ENCODE data around the gene PRR20G. TPM values are rescaled to one million over a fixed set of nuclear protein-coding genes. Genes with fewer than 3 reads are reported as not detected.

Gene PRR20G
- total and polyA plus RNA-seq, 2 experiments from 2014 or later, result not detected

DNA sequence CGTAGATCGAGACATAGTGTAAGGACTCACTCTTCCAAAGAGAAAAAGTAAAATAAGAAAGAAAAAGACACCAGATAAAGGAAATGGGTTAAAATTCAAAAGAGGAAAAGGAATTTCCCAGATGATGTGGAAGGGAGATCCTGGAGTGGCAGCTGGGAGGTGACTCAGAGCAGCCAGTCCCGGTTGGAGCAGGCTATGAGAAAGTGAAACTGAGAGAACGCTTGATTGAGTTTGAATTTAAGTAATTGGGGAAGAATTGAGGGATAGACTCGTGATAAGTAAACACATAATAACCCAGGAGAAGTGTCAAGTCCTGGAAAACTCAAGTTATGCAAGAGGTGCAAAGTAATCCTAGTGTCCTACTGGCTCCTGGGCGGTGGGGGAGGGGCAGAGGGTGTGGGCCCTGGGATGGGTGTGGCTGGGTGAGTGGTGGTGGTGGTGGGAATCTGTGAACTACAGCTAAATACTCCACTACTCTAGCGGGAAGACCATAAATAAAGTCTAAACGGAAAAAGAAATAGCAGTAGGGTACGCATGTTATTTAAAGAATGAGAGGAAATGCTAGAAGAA, 1.2 kb downstream of the PRR20G start:
- H3K36me3 ChIP-seq (ENCODE audit: low read depth), result no peaks in the 10 kb centered on the region
- peak; percentile 51 for DNase-seq
- no peaks in the 10 kb centered on the region for H3F3A ChIP-seq (ENCODE audit: insufficient read depth)
- WGBS, 2 experiments (ENCODE audit: low coverage in 1 of 2, low lambda C conversion rate in 2 of 2, missing lambda C conversion rate in 2 of 2), result 52 to 53% methylated on average over 8 to 9 of the region's 9 CpGs
- H3K9me2 ChIP-seq (ENCODE audit: insufficient read depth), result no peaks in the 10 kb centered on the region
- H3K79me2 ChIP-seq (ENCODE audit: insufficient read depth), result no peaks in the 10 kb centered on the region
- peak overlapping the region; percentile 20; the same call in 1 of the 2 replicates for H3K4me3 ChIP-seq
- no peak overlapping the region for H3K9ac ChIP-seq
- in situ Hi-C loops (cut with MboI), result no loop called here
- no peak overlapping the region for H2AFZ ChIP-seq
- no peaks in the 10 kb centered on the region for H3K4me1 ChIP-seq (ENCODE audit: insufficient read depth)
- peaks cover 6% of the 10 kb centered on the region for H3K27me3 ChIP-seq (replicated peaks; ENCODE audit: insufficient read depth)
- H3K4me2 ChIP-seq (ENCODE audit: unreplicated experiment), result no peak overlapping the region
- TF ChIP-seq EZH2 (IDR thresholded peaks at IDR 0.05; ENCODE audit: insufficient read depth, poor library complexity, severe bottlenecking) (no peak), EZH2phosphoT487 (IDR thresholded peaks at IDR 0.05; ENCODE audit: insufficient read depth, low read depth) (no peak)
- no peaks in the 10 kb centered on the region for H3K9me3 ChIP-seq (ENCODE audit: low read depth)
- H3K27ac ChIP-seq, result no peak overlapping the region
- H4K20me1 ChIP-seq (ENCODE audit: insufficient read depth), result no peaks in the 10 kb centered on the region

DNA sequence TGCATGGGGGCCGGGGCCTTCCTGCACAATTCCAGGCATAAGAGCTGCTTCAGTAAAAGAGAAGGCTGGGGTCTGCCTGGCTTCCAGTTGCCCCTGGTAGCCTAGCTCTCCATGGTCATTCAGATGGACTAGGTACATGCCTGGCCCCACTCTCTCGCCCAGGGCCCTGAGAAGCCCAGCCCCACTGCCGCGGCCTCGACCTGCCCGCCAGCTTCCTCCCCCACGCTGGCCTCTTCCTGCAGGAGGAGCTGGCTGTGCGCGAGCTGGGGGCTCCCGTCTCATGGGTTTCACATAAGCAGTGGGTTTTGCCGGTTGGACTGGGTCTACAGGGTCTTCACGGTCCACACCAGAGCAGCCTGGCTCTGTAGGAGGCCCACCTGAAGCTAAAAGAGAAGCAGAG, 3.6 kb downstream of the PRR20G start:
- DNase-seq, result no peak
- H3K9me3 ChIP-seq (ENCODE audit: low read depth), result no peaks in the 10 kb centered on the region
- H3K79me2 ChIP-seq (ENCODE audit: insufficient read depth), result no peaks in the 10 kb centered on the region
- no peak overlapping the region for H3K27ac ChIP-seq
- H4K20me1 ChIP-seq (ENCODE audit: insufficient read depth), result no peaks in the 10 kb centered on the region
- H3K4me2 ChIP-seq (ENCODE audit: unreplicated experiment), result no peak overlapping the region
- 80 to 87% methylated on average over 12 of the region's 12 CpGs for WGBS, 2 experiments (ENCODE audit: low coverage in 1 of 2, low lambda C conversion rate in 2 of 2, missing lambda C conversion rate in 2 of 2)
- no peaks in the 10 kb centered on the region for H3F3A ChIP-seq (ENCODE audit: insufficient read depth)
- in situ Hi-C loops (cut with MboI), result no loop called here
- no peaks in the 10 kb centered on the region for H3K36me3 ChIP-seq (ENCODE audit: low read depth)
- TF ChIP-seq EZH2 (IDR thresholded peaks at IDR 0.05; ENCODE audit: insufficient read depth, poor library complexity, severe bottlenecking) (no peak), EZH2phosphoT487 (IDR thresholded peaks at IDR 0.05; ENCODE audit: insufficient read depth, low read depth) (no peak)
- H3K27me3 ChIP-seq (replicated peaks; ENCODE audit: insufficient read depth), result peaks cover 10% of the 10 kb centered on the region
- H3K4me1 ChIP-seq (ENCODE audit: insufficient read depth), result no peaks in the 10 kb centered on the region
- no peak overlapping the region for H2AFZ ChIP-seq
- H3K4me3 ChIP-seq, result no peak overlapping the region
- no peak overlapping the region for H3K9ac ChIP-seq
- H3K9me2 ChIP-seq (ENCODE audit: insufficient read depth), result no peaks in the 10 kb centered on the region

DNA sequence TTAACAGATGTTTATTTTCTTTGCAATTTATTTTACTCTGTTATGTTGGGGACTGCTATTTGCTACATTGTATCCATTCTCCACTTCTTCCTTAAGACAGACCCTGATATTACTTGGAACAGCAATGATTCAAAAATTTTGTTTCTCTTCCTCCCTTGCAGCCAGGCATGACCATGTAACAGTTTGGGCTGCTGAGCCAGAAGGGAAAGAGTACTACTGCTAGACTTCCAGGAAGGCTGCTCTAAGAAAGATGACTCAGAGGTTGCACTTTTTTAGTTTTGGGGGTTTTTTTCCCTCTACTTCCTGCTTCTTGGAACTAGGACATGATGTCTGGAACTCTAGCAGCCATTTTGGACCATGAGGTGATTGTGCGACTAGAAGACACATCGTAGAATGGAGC, 10.3 kb downstream of the PRR20G start:
- Histone ChIP-seq H3K36me3 (ENCODE audit: low read depth) (no peaks in the 10 kb centered on the region), H4K20me1 (ENCODE audit: insufficient read depth) (no peaks in the 10 kb centered on the region), H3K4me2 (ENCODE audit: unreplicated experiment) (no peak overlapping the region), H3K79me2 (ENCODE audit: insufficient read depth) (no peaks in the 10 kb centered on the region), H3K9me2 (ENCODE audit: insufficient read depth) (no peaks in the 10 kb centered on the region), H3K27me3 (replicated peaks; ENCODE audit: insufficient read depth) (peaks cover 10% of the 10 kb centered on the region; the same call in 1 of the 2 replicates), H2AFZ (no peak overlapping the region), H3K9me3 (ENCODE audit: low read depth) (no peaks in the 10 kb centered on the region), H3K4me1 (ENCODE audit: insufficient read depth) (peaks cover 8% of the 10 kb centered on the region), H3K4me3 (no peak overlapping the region), H3K9ac (no peak overlapping the region), H3K27ac (no peak overlapping the region), H3F3A (ENCODE audit: insufficient read depth) (peaks cover 6% of the 10 kb centered on the region; the same call in 1 of the 2 replicates)
- 59 to 80% methylated on average over 2 of the region's 2 CpGs for WGBS, 2 experiments (ENCODE audit: low coverage in 1 of 2, low lambda C conversion rate in 2 of 2, missing lambda C conversion rate in 2 of 2)
- peak; percentile 38 for DNase-seq
- TF ChIP-seq EZH2 (IDR thresholded peaks at IDR 0.05; ENCODE audit: insufficient read depth, poor library complexity, severe bottlenecking) (no peak), EZH2phosphoT487 (IDR thresholded peaks at IDR 0.05; ENCODE audit: insufficient read depth, low read depth) (no peak)
- in situ Hi-C loops (cut with MboI), result no loop called here

DNA sequence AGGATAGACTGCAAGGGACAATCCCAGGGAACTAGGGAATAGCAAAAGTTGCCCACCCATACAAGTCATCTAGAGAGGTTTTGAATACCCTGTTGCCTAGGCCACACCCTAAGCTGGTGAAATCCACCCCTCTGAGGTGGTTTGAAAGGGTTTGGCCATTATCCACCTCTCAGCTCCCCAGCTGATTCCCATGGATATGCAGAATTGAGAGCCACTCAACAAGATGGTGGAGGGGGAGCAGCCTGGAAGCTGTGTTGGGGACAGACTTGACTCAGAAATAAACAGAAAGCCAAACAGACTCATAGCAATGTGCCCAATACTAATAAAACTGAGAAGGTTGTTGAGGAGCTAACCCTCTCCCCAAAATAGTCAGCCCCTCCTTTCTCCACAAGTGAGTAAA, 10.9 kb downstream of the PRR20G start:
- TF ChIP-seq EZH2phosphoT487 (IDR thresholded peaks at IDR 0.05; ENCODE audit: insufficient read depth, low read depth) (no peak), EZH2 (IDR thresholded peaks at IDR 0.05; ENCODE audit: insufficient read depth, poor library complexity, severe bottlenecking) (no peak)
- H2AFZ ChIP-seq, result no peak overlapping the region
- H3K79me2 ChIP-seq (ENCODE audit: insufficient read depth), result no peaks in the 10 kb centered on the region
- no peak overlapping the region for H3K4me3 ChIP-seq
- no peak overlapping the region for H3K27ac ChIP-seq
- H3K9me3 ChIP-seq (ENCODE audit: low read depth), result no peaks in the 10 kb centered on the region
- H3K9ac ChIP-seq, result no peak overlapping the region
- peaks cover 7% of the 10 kb centered on the region; the same call in 1 of the 2 replicates for H3K27me3 ChIP-seq (replicated peaks; ENCODE audit: insufficient read depth)
- no peaks in the 10 kb centered on the region for H3K36me3 ChIP-seq (ENCODE audit: low read depth)
- H3K4me2 ChIP-seq (ENCODE audit: unreplicated experiment), result no peak overlapping the region
- in situ Hi-C loops (cut with MboI), result no loop called here
- DNase-seq, result no peak
- no peaks in the 10 kb centered on the region for H4K20me1 ChIP-seq (ENCODE audit: insufficient read depth)
- H3K9me2 ChIP-seq (ENCODE audit: insufficient read depth), result no peaks in the 10 kb centered on the region
- peaks cover 6% of the 10 kb centered on the region; the same call in 1 of the 2 replicates for H3F3A ChIP-seq (ENCODE audit: insufficient read depth)
- H3K4me1 ChIP-seq (ENCODE audit: insufficient read depth), result peaks cover 8% of the 10 kb centered on the region
